NCI-H1436 (cell line): ENCODE data around the gene CTTNBP2.

Experiments
- DNase-seq: peaks from one replicate; lab custom pipeline; 2025; lab: John Stamatoyannopoulos, UW

Gene CTTNBP2

DNA sequence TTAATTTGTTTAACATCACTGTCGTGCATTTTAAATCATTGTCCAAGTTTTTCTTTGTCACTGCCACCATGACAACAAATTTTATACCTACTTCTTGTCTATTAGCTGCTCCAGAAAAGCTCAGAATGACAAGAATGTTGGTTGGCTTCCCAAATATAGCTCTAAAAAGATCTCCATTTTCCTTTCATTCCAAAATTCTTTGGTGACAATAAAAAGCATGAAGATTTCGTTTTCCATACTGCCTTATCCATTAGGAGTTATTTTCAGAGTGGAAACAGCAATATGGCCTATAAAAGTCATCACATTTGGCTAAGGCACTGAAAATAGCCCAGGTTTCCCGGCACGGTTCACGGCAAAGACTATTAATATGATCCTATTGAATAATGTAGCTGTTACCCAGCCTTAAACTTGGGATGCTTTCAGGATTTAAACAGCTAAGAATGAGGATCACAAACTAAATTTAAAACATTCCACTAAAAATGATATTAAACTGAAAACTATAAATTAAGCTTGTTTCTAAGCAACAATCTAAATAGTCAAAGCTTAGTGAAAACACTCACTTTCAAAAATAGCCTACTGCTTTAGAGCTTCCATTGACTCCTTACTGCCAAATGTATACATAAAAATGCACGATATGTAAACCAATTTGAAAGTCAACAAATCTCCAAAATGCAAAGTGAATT, 2.7 kb downstream of the CTTNBP2 start:
- no peak for DNase-seq

GRCh38 chr7:117869374-117869773, 3.9 kb downstream of the CTTNBP2 start:
- no peak for DNase-seq

- no peak for DNase-seq
These were observed 9.6 kb downstream of the CTTNBP2 start for GRCh38 chr7:117863618-117864017.

DNA sequence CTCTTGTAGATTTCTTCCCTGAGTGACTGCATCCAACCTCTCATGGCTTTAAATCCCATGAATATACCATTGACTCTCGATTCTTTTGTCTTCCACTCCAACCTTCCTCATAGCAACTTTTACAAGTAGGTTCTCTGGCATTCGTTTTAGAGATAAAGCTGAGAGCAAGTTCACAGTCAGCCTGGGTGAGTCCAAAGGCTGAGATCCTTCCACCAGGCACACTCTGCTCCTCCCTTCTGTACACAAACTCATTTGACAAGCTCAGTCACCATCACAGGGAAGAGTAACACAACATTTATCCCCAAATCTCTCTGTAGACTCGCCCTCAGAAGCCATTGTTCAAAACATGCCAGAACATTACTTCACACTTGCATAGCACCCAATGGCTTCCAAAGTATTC, 10.9 kb downstream of the CTTNBP2 start:
- DNase-seq, result no peak

DNA sequence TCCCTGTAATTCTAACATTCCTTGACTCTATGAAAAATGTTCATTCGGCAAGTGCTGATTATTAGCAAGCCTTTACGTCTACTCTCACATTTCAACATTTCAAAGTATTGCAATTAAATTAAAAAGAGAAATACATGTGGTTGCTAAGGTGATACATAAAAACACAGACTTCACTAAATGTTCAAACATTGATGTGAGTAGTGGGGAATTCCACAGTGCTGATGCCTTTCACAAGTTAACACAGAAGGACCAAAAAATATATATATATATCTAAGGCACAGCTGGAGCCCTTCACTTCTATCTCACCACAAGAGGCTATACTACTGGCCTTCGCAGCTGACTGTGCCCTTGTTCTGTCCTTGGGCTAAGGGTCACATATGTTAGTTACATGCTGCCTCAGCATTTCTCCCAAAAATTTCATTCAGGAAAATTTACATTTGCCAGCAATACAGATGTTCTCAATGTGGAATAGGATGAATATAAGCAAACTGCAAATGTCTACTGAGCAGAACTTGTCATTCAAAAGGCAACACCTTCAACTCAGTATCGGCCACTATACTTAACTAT, 13.9 kb downstream of the CTTNBP2 start:
- no peak for DNase-seq

- no peak for DNase-seq
These were observed 14.5 kb downstream of the CTTNBP2 start for GRCh38 chr7:117858712-117859111.

DNA sequence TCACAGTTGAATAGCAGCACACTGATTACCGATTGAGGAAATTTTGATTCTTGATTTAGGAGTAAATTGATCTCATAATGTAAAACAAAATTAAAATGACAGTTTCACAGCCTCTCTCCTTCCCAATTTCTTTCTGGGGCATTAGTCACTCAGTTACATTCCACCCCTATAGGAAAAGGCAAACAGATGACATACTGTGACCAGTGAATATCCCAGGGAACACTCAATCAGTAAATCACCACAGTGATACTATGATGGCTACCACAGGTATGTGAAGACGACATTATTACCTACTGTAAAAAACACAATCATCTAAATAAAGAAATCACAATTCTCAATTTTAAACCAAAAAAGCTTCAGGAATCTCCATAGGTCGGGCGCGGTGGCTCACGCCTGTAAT, 15.5 kb downstream of the CTTNBP2 start:
- DNase-seq, result no peak

GRCh38 chr7:117856196-117856595, 17.0 kb downstream of the CTTNBP2 start:
- no peak for DNase-seq

- no peak for DNase-seq
These were observed 19.1 kb downstream of the CTTNBP2 start for GRCh38 chr7:117854186-117854585.

DNA sequence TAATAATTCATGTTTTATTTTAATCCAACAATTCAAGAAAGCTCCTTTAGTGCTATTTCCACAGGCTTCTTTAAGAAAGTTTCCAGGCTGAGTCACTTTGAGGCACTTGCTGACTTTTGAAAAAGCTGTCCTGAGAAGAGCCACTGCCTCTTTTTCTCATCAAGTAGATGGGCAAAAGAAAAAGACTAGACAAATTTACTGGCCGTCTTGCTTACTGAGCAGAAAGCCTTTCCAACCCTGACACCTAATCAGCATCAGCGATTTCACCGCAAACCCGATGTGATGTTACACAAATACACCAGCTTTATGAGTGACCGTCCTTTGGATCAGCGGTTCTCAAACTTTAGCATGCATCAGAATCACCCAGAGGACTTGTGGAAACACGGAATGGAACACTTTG, 24.3 kb downstream of the CTTNBP2 start:
- DNase-seq, result no peak

- no peak for DNase-seq
These were observed 28.6 kb downstream of the CTTNBP2 start for GRCh38 chr7:117844678-117845077.

GRCh38 chr7:117841611-117842010, 31.6 kb downstream of the CTTNBP2 start:
- no peak for DNase-seq

DNA sequence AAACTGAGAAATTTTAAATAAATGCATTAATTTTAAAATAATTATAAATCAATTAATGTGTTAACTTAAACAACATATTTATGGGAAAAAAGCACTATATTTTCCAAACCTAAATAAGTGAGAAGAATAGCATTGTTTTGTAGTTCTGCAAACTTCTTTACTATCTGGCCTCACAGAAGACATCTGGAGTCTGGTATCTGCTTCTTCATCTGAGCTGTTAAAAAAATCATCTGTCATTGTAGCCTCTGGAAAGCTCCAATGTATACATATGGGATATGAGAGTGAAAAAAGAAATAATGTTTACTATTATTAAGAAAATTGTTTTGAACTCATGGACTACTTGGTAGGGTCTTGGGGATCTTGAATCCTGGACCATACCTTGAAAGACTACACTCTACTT, 32.2 kb downstream of the CTTNBP2 start:
- no peak for DNase-seq

DNA sequence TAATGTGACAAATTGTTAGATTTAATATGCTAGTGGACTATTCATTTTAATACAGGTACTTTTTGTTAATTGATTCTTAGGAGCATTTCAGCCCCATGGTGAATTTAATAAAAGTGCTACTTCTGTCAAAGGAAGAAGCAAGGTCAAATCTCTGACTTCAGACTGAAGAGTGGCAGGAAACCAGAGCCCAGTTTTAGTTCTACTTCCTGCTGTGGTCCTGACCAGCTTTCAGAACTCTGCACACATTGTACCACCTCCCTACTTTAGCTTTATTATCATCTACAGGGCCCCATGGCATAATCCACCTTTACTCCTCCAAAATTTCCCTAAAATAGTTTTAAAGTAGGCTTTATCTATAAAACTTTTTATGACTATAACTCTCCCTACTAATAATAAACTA, 33.7 kb downstream of the CTTNBP2 start:
- no peak for DNase-seq

DNA sequence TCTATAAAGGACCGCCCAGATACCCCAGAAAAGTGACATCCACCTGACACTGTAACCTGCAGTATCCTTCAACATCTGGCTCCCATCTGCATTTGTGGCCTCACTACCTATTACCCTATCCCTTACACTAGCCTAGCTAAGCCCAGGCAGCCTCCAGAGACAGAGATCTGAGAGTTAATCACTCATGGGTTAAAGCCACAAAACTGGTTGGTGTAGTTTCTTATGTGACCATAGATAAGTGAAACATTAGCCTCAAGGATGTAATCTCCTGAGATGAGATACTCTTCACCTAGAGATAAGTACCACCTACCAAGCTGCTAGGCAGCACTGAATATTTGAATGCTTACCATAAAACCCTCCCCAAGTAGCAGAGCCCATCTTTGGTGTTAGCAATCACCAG, 35.4 kb downstream of the CTTNBP2 start:
- no peak for DNase-seq

- DNase-seq, result no peak
These were observed 38.1 kb downstream of the CTTNBP2 start for GRCh38 chr7:117835016-117835664.

- no peak for DNase-seq
These were observed 42.8 kb downstream of the CTTNBP2 start for GRCh38 chr7:117830422-117830954.

DNA sequence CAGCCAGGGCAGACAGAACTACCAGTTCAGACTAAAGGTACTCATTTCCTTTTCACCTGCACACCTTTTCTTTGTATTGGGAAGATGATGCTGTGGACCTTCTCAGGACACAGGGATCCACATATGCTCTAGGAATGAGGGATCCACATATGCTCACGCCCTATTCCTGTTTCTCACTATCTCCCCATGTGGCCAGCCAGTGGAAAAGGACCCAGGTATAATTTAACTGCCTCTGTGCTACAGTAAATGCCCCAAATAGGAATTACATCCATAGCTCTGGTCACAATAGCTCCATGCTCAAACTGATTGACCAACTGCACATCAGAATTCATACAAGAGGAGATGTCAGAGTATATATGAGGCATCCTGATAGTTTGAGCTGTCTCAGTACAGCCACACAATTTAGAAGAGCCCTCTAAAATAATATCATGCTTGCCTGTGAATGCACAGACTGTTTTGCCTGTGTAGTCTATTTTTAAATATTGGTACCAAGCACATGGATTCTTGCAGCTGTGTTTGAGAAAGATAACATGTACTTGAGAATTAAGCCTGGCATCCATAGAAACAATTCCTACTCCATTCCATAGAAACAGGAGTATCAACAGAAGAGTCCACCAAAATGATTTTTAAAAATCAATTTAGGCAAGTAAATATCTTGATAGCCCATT, 43.7 kb downstream of the CTTNBP2 start:
- DNase-seq, result no peak

DNA sequence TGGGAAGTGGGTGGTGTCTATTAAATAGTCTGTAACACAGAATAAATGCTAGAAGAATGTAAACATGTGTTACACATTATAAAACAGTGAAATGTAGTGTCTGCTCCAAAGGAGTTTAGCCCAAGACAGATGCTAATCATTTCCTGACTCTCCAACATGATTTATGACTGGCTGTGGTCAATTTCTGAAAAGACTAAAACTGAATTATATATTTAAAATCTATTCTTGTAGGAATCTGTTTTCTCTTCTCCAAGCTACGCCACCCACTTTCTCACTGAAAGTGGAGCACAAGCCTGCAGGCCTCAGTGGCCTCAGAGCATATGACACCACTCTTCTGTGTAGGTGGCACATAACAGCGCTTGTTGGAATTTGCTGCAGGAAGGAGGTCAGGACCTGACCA, 44.4 kb downstream of the CTTNBP2 start:
- DNase-seq, result no peak

GRCh38 chr7:117827862-117828261, 45.4 kb downstream of the CTTNBP2 start:
- DNase-seq, result no peak

DNA sequence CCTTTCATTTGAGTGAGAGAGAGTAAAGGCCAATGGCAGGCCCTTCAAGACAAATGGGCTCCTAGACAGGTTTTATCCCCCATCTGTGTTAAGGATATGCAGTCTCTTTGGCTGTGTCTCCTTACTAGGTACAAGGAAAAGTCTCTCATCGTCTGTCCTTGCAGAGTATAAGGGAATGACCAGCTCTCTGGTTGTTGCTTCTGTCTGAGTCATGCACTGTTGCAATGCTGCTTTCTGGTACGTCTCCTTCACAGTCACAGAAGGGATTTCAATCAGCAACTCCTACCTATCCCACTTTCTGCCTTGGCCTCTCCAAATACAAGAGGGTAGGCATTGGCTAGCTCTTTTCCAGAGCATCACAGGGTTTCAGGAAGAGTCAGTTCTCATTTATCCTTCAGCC, 48.1 kb downstream of the CTTNBP2 start:
- no peak for DNase-seq

DNA sequence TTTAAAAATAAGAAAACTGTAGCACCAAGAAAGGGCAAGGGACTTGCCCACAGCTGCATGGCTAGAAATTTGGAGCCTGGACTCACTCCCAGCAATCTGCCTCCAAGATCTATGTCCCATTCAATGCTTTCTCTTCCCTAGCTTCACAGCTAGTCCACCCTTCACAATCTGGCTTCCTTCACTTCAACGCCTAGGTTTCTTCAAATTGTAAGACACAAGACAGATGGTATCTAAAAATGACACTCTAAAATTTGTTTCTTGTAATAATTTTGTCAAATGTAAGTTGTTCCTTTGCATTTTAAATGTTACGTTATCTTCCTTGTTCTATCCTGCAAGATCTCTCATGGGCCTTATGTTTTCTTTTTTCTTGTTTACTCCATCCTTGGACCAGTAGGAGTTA, 48.6 kb downstream of the CTTNBP2 start:
- DNase-seq, result no peak

DNA sequence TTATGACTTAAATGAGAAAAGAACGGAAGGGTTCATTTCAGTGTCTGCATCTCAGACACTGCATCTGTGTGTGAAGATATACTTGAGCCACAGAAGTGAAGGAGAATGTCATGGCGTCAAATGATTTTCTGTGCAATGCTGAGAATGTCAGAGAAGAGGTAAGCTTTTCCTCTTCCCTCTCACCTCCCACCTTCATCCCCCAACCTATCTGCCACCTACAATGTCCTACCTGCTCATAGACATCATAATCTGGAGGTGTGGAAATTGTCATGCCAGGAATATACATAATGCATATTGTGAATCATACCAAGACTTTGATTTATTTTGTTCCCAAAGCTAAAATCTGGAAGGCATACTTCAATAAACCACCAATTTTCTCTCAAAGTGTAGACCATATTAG, 53.7 kb downstream of the CTTNBP2 start:
- no peak for DNase-seq
